OCI-LY7 (cell line): Measurements from ENCODE around the gene CHRNA5. TPM values are rescaled to one million over a fixed set of nuclear protein-coding genes. Genes with fewer than 3 reads are reported as not detected.
"Not testable (repeated sequence)": the region's sequence is repeated elsewhere in the genome, so short reads cannot be mapped to it uniquely, and the experiment has no call there.

ENCODE experiments used
- BruUV-seq: library from RNA; stranded (reverse); fragments of 400-500 nt; replicated peaks from 2 replicates; lab custom pipeline; 2021; lab: Mats Ljungman, UMichigan
- CTCF ChIA-PET: fragments of 300-600 bp; sonication (Branson Sonifier 250); formaldehyde crosslinking; loops from one replicate; lab custom pipeline; 2022; ENCODE audit warnings: antibody characterized with exemption; ENCODE audit not compliant: unreplicated experiment; lab: Charles Lee
- POLR2A ChIA-PET: fragments of 300-600 bp; sonication (Branson Sonifier 250); formaldehyde crosslinking; loops from one replicate; lab custom pipeline; 2022; ENCODE audit warnings: antibody characterized with exemption; lab: Charles Lee
- DNase-seq: peaks from one replicate; pipeline ENCODE4 v3.0.0-alpha.2; 2015; ENCODE audit warnings: low spot score
- H2AFZ ChIP-seq: fragments of 200-600 bp; sonication (generic), shearing (Covaris generic); 2 replicates; pipeline ENCODE4 v1.6.1; 2014; ENCODE audit warnings: mild to moderate bottlenecking, antibody characterized with exemption, low read length, moderate library complexity
- H3K27ac ChIP-seq: fragments of 200-600 bp; sonication (generic); 2 replicates; pipeline ENCODE4 v1.5.1; 2014; ENCODE audit warnings: mixed run types, low read depth, mild to moderate bottlenecking, moderate library complexity, low read length, inconsistent platforms; ENCODE audit not compliant: poor library complexity, severe bottlenecking
- H3K36me3 ChIP-seq: fragments of 200-600 bp; sonication (generic); 2 replicates; pipeline ENCODE4 v1.6.1; 2014; ENCODE audit warnings: mild to moderate bottlenecking, antibody characterized with exemption, low read length, moderate library complexity, mixed read lengths; ENCODE audit not compliant: insufficient read depth
- H3K4me1 ChIP-seq: fragments of 200-600 bp; sonication (generic); 2 replicates; pipeline ENCODE4 v1.5.1; 2014; ENCODE audit warnings: mild to moderate bottlenecking, low read length; ENCODE audit not compliant: insufficient read depth, poor library complexity, severe bottlenecking
- H3K4me2 ChIP-seq: fragments of 200-600 bp; sonication (generic); 2 replicates; pipeline ENCODE4 v1.6.1; 2014; ENCODE audit warnings: mild to moderate bottlenecking, low read length
- H3K4me3 ChIP-seq: fragments of 200-600 bp; sonication (generic); 2 replicates; pipeline ENCODE4 v1.5.1; 2014; ENCODE audit warnings: mild to moderate bottlenecking, low read depth, low read length; ENCODE audit not compliant: poor library complexity, severe bottlenecking
- H3K79me2 ChIP-seq: fragments of 200-600 bp; sonication (generic); 2 replicates; pipeline ENCODE4 v1.6.1; 2016; ENCODE audit warnings: low read depth, mild to moderate bottlenecking, low read length, moderate library complexity, mixed read lengths; ENCODE audit not compliant: insufficient read depth
- H3K9me2 ChIP-seq: fragments of 200-600 bp; sonication (generic); 2 replicates; pipeline ENCODE4 v1.6.1; 2016; ENCODE audit warnings: mild to moderate bottlenecking, low read length, mixed read lengths; ENCODE audit not compliant: insufficient read depth
- H3K9me3 ChIP-seq: fragments of 200-600 bp; sonication (generic); 2 replicates; pipeline ENCODE4 v1.6.1; 2014; ENCODE audit warnings: mild to moderate bottlenecking, mixed run types, low read length, mixed read lengths
- H4K20me1 ChIP-seq: fragments of 200-600 bp; sonication (generic); 2 replicates; pipeline ENCODE4 v1.6.1; 2014; ENCODE audit warnings: mild to moderate bottlenecking, antibody characterized with exemption, low read length, moderate library complexity, mixed read lengths; ENCODE audit not compliant: insufficient read depth
- EZH2phosphoT487 ChIP-seq: fragments of 200-600 bp; sonication (generic); IDR thresholded peaks from 2 replicates; pipeline ENCODE4 v1.6.1; 2018; ENCODE audit warnings: low read depth, borderline replicate concordance, mild to moderate bottlenecking, mixed run types, antibody characterized with exemption, low read length, moderate library complexity, mixed read lengths
- intact Hi-C: fragments of 100-400 bp; cut with micrococcal nuclease; formaldehyde crosslinking; loops from one replicate; pipeline ENCODE4 v1.10.0; 2022; ENCODE audit not compliant: unreplicated experiment
- total RNA-seq, 2 experiments: library from RNA; depleted of rRNA in 1 of 2; stranded (reverse); fragments of >200 nt in 1 of 2; shearing (Covaris generic) in 1 of 2; gene quantifications; 2 replicates each; pipeline ENCODE4 v1.2.3, GENCODE V29; 2014 to 2022
- TF ChIP-seq, protein P1 (sequence below): fragments of 200-600 bp; sonication (generic); conservative IDR thresholded peaks from 2 replicates; pipeline ENCODE4 v1.5.1; 2014; ENCODE audit warnings: mild to moderate bottlenecking, antibody characterized with exemption, low read length, moderate library complexity, mixed read lengths

The CHRNA5 gene
- total RNA-seq, 2 experiments from 2014 or later = 2.8 to 9.1 TPM

DNA sequence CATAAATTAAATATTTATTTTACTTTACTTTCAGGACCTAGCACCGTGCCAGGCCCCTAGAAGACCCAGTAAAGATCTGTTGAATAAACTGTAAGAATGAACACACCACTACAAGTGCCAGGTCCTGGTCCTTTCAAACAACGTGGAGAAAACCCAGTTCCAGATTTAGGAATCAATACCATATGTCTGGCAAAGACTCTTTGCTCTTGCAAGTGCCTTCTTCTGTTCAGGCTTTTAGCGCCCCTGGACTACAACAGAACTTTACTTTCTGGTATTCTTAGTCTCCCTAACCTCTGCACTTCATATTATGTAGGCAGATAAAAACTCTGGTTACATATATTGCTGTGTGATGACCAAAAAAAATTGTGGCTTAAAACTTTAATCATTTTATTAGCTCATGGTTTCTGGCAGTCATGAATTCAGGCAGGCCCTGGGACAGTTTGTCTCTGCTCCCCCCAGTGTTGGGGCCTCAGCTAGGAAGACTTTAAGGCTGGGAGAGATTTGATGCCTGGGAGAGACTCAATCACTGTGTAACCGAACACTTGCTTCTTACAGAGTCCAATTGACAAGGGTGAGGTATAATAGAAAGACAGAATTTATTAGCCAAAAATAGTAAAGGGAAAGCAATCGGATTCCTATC, 27.9 kb upstream of the CHRNA5 start:
- Histone ChIP-seq H3K27ac (no peak overlapping the region), H3K79me2 (peaks cover 21% of the 10 kb centered on the region), H2AFZ (no peak overlapping the region), H3K9me3 (no peaks in the 10 kb centered on the region), H4K20me1 (peaks cover 10% of the 10 kb centered on the region; the same call in 1 of the 2 replicates), H3K36me3 (peaks cover 8% of the 10 kb centered on the region), H3K4me2 (no peak overlapping the region), H3K4me3 (no peak overlapping the region), H3K9me2 (no peaks in the 10 kb centered on the region), H3K4me1 (peaks cover 13% of the 10 kb centered on the region)
- TF ChIP-seq, protein P1, sequence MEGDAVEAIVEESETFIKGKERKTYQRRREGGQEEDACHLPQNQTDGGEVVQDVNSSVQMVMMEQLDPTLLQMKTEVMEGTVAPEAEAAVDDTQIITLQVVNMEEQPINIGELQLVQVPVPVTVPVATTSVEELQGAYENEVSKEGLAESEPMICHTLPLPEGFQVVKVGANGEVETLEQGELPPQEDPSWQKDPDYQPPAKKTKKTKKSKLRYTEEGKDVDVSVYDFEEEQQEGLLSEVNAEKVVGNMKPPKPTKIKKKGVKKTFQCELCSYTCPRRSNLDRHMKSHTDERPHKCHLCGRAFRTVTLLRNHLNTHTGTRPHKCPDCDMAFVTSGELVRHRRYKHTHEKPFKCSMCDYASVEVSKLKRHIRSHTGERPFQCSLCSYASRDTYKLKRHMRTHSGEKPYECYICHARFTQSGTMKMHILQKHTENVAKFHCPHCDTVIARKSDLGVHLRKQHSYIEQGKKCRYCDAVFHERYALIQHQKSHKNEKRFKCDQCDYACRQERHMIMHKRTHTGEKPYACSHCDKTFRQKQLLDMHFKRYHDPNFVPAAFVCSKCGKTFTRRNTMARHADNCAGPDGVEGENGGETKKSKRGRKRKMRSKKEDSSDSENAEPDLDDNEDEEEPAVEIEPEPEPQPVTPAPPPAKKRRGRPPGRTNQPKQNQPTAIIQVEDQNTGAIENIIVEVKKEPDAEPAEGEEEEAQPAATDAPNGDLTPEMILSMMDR = no peak
- TF ChIP-seq EZH2phosphoT487 = no peak
- CTCF ChIA-PET = no interaction called here
- POLR2A ChIA-PET = no interaction called here
- BruUV-seq = no TSS peak
- DNase-seq = no peak
- intact Hi-C loops = no loop called here

DNA sequence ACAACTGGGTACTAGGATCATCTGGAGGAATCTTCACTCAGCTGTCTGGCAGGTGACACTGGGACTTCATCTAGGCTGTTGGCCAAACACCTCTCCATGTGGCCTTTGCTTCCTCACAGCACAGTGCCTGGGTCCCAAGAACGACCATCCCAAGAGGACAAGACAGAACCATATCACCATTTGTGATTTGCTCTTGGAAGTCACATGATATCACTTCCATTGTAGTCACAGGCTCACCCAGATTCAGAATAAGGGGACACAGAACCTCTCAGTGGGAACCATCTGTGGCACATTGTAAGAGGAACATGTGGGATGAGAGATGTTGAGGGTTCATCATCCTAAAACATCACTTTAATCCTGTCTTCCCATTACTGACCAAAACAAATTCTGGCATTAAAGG, 27.0 kb upstream of the CHRNA5 start:
- Histone ChIP-seq H3K79me2 (peaks cover 31% of the 10 kb centered on the region), H3K4me1 (peaks cover 17% of the 10 kb centered on the region), H3K36me3 (peaks cover 17% of the 10 kb centered on the region), H4K20me1 (peaks cover 14% of the 10 kb centered on the region; the same call in 1 of the 2 replicates), H3K4me3 (no peak overlapping the region), H3K27ac (no peak overlapping the region), H2AFZ (no peak overlapping the region), H3K4me2 (no peak overlapping the region), H3K9me2 (no peaks in the 10 kb centered on the region), H3K9me3 (no peaks in the 10 kb centered on the region)
- ChIA-PET POLR2A (no interaction called here), CTCF (no interaction called here)
- intact Hi-C loops = no loop called here
- DNase-seq = no peak
- no TSS peak for BruUV-seq
- TF ChIP-seq EZH2phosphoT487 = no peak
- TF ChIP-seq, protein P1 = no peak

DNA sequence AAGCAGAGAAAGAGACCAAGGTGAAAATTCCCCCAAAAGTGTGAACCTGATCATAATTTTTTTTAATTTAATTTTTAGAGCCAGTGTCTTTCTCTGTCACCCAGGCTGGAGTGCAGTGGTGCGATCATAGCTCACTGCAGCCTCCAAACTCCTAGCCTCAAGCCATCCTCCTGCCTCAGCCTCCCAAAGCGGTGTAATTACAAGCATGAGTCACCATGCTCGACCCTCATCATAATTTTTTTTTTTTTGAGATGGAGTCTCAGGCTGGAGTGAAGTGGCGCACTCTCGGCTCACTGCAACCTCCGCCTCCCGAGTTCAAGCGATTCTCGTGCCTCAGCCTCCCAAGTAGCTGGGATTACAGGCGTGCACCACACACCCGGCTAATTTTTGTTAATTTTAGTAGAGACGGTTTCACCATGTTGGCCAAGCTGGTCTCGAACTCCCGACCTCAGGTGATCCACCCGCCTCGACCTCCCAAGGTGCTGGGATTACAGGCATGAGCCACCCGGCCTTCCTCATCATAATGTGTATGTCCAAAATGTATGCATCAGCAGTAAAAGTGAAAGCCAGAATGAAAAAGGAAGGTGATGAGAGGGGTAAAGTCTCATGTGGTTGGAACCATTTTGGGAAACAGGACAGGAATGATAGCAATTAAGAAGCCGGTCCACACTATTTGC, 25.7 kb upstream of the CHRNA5 start:
- intact Hi-C loops = loop anchor here (2.0 kb wide), 1 partner anchor 25 kb away; the partner anchor contains the start of gene CHRNA5

More for the DNA sequence above, 25.7 kb upstream of the CHRNA5 start:
- H3K4me2 ChIP-seq = peak overlapping the region; percentile 93
- ChIA-PET CTCF (interaction anchor here (0.5 kb wide), 1 partner anchor 129 kb away, joined by 3 read pairs; no protein-coding TSS in a partner anchor), POLR2A (interaction anchor here (0.6 to 2.2 kb wide), 14 partner anchors 9 to 338 kb away, joined by 3 to 13 read pairs (median 4); partner anchors contain the start of gene CHRNA5)
- peak overlapping the region; percentile 99 for H2AFZ ChIP-seq
- peak overlapping the region; percentile 80 for H3K4me3 ChIP-seq
- peaks cover 17% of the 10 kb centered on the region for H3K4me1 ChIP-seq
- peaks cover 29% of the 10 kb centered on the region for H3K36me3 ChIP-seq
- not testable (repeated sequence) for H3K9me2 ChIP-seq, H3K9me3 ChIP-seq, DNase-seq
- H3K27ac ChIP-seq = peak overlapping the region; percentile 53
- BruUV-seq = TSS peak; percentile 97
- H4K20me1 ChIP-seq = peaks cover 14% of the 10 kb centered on the region; the same call in 1 of the 2 replicates
- H3K79me2 ChIP-seq = peaks cover 32% of the 10 kb centered on the region
